AG08396 (cell line): Measurements from ENCODE around the gene CRYGN.

Source experiments
- DNase-seq: peaks from one replicate; pipeline ENCODE4 v3.0.0; 2012; ENCODE audit warnings: low spot score, mixed read lengths

Gene CRYGN

DNA sequence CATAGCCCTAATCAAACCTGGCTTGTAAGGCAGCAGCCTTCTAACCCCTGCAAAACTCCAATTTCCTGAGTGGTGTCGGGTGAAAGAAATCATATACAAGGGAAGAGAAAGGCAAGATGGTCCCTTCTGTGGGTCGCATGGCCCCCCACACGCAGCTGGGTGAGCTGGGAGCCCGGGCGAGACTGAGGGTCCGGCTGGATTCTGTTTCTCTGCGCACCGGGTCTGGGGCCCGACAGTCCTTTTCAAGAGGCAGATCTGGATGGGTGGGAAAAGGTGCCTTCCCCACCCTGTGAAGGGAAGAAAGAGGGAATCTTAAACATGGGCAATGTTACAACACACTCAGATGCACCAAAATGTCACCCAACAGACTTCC is 48.6 kb downstream of the CRYGN start:
- DNase-seq = no peak

DNA sequence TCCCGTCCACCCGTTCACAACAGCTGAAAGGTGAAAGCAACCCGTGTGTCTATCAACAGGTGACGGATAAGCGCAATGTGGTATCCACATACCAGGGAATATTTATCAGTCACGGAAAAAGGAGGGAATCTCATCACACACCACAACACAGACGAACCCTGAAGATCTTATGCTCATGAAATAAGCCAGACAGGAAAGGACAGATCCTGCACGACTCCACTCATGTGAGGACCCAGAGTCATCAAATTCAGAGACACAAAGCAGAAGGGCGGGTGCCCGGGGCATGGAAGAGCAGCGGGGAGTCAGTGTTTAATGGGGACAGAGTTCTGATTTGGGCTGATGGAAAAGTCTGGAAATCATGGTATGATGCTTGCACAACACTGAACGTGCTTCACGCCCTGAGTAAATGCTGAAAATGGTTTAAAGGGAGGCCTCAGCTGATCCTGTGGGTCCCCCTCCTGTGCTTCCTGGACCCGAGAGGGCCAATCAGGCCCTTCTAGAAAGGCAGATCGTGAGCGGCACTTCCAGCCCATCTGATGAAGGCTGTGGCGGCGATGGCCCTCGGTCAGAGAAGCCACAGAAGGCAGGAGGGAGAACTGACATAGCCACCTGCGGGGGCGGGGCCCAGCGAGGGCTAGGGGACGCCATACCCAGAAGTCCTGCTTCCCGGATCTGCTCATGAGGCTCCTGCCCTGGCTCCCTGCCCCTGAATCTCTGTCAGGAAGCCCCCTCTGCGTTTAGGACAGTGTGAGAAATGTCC is 49.2 kb downstream of the CRYGN start:
- no peak for DNase-seq

DNA sequence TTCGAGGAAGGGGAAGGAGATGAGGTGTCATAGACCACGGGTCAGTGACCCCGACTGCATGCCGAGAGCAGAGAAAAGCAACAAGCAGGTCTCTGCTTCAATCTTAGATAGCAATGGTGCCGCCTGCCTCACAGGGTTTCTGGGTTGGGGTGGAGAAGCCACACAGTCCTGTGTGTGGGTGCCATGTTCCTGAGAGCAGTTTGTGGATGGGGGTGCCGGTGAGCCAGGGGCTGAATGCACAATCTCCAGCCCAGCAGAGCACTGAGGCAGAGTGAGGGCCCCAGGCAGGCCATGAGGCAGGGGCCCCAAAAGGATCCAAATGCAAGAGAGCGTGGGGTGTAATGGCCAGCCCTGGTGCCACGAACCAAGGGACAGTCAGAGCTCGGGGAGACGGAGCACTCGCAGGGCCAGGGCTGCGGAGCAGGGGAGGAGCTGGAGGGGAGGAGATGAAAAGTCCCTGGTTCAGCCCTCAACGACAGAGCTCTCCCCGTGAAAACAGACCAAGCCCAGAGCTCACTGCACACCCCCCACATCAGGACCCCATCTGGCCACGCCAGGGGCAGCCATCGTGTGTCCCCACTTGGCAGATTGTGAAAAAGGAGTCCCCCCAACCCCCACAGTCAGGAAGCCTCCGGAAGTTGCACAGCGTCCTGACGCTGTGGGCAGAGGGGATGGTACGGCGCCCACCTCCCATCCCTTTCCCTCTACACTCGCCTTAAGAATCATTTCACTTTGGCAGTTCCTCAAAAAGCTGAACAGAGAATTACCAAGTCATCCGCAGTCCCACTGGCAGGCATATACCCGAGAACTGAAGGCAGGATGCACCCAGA is 50.0 kb downstream of the CRYGN start:
- no peak for DNase-seq

- no peak for DNase-seq
Observed at GRCh38 chr7:151389096-151389767, 50.7 kb downstream of the CRYGN start.

DNA sequence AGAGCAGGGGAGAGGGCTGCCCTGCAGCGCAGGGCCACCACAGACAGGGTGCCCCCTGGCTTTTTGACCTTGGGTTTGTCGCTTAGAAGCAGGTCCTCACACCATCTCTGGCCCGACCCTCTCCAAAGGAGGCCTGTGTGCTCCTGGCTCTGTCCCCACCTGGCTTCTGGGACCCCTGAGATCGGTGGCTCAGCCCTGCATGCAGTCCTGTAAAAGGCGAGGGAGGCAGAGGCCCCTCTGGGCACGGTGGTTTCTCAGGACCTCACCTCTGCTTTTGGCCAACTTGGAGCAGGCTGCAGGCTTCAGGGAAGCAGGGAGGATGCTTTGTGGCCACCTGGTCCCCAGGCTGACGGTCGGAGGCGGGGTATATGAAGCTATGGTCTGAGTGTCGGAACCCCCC is 51.5 kb downstream of the CRYGN start:
- no peak for DNase-seq

DNA sequence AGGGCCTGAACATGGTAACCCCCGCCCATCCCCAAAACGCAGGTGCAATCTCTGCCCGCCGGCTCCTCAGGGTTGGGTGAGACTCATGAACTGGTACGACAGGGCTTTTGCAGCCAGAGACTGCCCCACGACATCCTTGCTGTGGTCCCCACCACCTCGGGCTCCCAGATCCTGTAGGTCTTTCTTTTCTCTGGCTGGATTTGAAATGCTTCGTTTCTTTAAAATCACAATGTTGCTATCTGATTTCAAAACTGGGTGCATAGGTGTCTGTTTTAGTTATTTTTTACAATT is 52.0 kb downstream of the CRYGN start:
- no peak for DNase-seq

GRCh38 chr7:151387161-151388006 is 52.6 kb downstream of the CRYGN start:
- no peak for DNase-seq

DNA sequence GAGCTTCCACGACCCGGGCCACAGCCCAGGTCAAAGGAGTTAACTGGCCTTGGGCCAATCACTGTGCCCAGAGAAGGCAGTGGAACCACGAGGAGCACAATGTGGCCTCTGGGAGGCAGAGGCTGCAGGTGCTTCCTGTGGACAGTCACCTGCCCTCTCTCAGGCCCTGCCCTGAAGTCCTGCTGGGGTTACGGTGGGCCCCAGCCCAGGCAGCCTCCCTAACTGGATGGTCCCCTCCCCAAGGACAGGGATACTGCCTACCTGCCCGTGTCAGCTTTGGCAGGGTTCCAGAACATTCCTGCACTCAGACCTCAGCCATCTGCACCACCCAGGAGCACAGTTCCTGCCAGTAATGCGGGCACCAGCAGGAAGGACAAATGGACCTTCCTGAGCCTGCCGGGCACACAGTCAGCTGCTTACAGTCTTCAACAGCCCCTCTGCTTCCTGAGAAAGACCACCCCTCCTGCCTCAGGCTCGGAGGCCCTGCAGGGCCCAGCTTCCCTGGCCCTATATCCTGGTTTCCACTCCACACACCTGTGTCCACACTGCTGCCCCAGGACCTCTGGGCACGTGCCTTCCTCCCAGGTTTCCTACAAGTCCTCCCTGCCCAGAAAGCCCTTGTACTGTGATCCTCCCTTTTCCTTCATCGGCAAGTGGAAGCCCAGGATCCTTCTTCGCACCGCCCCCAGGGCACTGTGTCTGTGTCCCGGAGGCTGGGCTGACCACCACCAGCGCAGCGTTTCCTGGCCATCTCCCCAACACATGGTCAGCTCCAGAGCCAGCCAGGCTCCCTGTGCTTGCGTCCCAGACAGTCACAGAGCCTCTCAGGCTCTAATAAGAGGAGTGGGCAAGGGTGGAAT is 53.4 kb downstream of the CRYGN start:
- no peak for DNase-seq

DNA sequence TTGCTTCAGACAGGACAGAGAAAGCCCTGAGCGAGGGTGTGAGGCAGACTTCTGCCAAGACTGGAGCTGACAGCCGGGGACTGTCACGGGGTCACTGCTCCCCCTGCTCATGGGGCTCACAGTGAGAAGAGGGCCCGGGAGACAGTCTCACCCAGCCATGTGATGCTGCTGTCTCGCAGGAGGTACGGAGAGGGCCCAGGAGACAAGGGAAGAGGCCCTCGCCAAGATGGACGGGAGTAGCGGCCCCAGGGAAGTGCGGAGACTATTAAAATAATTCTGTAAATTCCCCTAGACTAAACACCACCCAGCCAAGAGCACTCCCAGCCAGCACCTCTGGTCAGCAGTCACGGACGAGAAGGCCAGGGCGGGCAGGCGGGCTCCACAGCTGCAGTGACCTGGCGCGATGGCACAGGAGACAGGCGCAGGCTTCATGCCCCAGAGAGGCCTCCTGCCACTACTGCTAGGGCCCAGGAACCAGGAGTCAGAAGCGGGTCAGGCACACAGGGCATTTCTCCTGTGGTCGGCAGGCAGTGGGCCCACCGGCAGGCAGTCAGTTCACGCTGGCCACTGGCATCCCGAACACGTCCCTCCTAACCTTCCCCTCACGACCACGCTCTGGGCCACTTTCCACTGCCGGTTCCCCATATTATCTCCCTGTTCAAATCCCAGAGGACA is 54.2 kb downstream of the CRYGN start:
- DNase-seq = no peak

- no peak for DNase-seq
Observed at GRCh38 chr7:151384776-151385625, 54.9 kb downstream of the CRYGN start.

DNA sequence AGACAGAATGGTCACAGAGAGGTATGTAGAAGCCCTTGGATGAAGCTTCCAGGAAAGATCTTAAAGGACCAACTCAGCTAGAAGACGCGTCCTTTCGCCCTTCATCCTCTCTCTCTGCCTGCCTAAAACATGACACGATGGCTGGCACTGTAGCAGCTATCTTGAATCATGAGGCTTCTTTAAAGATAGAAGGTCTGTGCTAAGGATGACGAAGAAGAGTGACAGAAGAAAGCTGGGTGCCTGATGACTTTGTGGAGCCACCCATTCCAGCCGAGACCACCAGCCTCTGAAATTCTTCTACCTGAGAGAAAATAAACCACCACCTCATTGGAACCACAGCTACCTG is 55.6 kb downstream of the CRYGN start:
- no peak for DNase-seq

DNA sequence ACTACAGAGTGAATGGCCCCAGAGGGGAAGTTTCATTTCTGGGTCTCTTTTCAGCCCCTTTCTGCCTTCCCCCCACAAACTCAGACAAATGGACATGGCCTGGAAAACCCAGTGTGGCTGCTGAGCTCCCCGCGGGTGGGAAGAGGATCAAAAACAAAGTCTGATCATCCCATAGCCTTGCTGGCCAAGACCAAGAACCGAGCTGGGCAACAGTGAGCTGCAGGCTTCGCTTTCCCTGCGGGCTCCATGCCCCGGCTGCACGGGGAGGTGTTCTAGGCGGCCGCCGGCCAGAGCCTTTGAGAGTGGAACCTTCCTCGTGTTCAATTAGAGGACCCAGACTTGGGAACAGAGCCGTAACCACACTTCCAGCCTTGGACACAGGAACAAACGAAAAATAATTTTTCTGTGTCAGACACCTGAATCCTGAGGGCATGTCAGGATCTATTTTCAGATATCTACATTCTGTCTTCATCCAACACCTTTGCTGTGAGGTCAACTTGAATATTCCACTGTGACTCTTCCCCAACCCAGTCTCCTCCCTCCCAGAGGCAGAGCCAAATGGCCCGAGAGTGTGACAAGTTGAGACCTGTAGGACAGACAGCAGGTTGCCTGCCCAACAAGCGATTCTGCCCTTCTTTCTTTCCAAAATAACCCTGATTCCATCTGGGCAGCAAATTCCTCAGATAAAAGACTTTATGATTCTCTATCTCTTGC is 56.1 kb downstream of the CRYGN start:
- no peak for DNase-seq

DNA sequence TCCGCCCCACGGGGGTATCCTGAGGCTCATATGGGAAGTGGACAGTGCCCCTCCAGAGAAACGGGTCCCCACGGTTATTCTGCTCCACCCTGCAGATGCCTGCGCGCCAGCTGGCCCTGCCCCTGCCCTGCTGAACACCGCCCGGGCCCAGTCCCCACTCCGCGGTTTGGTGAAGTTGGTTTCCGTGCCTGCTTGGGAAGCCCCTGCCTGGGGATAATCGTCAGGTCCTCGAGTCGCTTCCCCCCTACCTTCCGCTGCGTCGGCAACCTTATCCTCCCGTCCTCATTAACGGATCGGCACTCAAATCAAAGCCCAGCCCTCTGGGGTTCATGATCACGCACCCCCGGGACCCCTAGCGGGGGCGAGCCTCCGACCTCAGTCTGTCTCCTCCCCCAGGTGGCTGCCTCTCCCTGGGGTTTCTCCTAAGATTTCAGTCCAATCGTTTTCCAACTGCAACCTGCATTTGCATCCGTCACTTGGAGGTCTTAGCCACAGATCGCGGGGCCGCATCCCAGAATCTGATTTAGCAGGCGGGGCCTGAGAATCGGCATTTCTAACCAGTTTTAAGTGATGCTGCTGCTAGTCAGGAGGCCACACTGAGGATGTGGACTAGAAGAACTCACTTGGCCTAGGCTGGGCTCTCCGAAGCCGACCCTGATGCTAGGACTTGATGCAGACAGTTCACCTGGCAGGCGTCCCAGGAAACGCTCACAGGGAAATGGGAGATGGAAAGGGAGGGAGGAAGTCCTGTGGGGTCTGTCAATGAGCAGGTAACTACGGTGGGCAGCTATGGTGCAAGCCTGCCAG is 57.7 kb downstream of the CRYGN start:
- DNase-seq = no peak

- no peak for DNase-seq
Observed at GRCh38 chr7:151381348-151382078, 58.4 kb downstream of the CRYGN start.

GRCh38 chr7:151381098-151381347 is 58.9 kb downstream of the CRYGN start:
- DNase-seq = no peak

GRCh38 chr7:151380199-151381097 is 59.5 kb downstream of the CRYGN start:
- DNase-seq = no peak
